Measurements from ENCODE around the gene PIP5K1C. TPM values are rescaled to one million over a fixed set of nuclear protein-coding genes. Genes with fewer than 3 reads are reported as not detected.

The PIP5K1C gene
- total RNA-seq, 4 donors from 2014 or later: 73.2 to 180 (median 99.9) TPM

DNA sequence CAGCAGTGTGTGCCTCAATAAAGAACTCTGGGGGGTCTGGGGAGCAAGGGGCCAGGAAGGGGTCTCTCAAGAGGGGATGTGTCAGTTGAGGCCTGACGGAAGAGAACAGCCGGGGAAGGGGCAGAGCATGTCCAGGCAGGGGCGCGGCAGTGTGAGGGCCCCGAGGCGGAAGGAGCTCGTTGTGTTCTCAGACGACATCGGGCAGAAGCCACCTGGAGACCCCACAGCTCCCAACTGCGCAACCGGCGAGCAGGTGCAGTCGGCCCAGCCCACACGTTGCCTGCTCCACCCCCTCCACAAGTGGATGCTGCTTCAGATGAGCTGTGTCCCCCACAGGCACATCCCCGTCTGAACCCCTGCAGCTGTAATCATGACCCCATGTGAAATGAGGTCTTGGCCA, 78.6 kb downstream of the PIP5K1C start:
- intact Hi-C loops (cut with DNase I): no loop called here
- no peak overlapping the region for H3K4me3 ChIP-seq
- H3K4me1 ChIP-seq: peaks cover 24 to 61% (median 42%) of the 10 kb centered on the region in 4 donors

DNA sequence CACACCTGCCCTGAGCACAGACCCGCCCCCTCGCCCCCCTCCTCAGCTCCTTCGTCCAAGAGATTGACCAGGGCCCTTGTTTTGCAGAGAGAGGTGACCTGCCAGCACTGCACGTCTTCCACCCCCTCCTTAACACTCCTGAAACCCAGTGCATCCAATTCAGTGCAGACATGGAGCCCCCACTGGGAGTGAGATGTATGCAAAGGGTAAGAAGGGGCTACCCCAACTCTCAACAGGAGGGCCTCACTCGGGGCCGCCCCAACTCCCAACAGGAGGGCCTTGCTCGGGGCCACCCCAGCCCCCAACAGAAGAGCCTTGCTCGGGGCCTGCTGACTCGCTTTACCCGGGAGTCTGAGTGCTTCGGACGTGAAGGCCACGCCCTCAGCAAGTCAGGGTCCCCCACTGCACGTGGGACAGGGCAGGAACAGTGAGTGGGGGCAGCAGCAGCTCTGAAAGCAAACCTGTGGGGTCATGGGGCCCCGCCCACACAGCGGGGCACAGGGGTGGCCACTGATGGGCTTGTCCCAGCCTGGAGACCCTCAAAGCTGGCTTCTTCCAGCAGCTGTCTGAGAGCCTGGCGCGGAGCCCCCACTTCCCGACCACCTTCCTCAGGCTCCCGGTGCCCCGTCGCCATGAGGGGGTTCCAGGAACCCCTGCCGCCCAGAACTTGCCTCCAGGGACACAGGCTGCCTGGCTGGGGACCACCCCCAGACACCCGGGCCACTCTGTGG, 79.3 kb downstream of the PIP5K1C start:
- no peak for TF ChIP-seq EP300 (IDR thresholded peaks at IDR 0.05)
- TF ChIP-seq POLR2A (IDR thresholded peaks at IDR 0.05; ENCODE audit: low read depth): no peak
- TF ChIP-seq, protein P1, sequence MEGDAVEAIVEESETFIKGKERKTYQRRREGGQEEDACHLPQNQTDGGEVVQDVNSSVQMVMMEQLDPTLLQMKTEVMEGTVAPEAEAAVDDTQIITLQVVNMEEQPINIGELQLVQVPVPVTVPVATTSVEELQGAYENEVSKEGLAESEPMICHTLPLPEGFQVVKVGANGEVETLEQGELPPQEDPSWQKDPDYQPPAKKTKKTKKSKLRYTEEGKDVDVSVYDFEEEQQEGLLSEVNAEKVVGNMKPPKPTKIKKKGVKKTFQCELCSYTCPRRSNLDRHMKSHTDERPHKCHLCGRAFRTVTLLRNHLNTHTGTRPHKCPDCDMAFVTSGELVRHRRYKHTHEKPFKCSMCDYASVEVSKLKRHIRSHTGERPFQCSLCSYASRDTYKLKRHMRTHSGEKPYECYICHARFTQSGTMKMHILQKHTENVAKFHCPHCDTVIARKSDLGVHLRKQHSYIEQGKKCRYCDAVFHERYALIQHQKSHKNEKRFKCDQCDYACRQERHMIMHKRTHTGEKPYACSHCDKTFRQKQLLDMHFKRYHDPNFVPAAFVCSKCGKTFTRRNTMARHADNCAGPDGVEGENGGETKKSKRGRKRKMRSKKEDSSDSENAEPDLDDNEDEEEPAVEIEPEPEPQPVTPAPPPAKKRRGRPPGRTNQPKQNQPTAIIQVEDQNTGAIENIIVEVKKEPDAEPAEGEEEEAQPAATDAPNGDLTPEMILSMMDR (IDR thresholded peaks at IDR 0.05): no peak
- Histone ChIP-seq H3K36me3 (peaks cover 26 to 72% (median 62%) of the 10 kb centered on the region in 4 donors), H3K27ac (replicated peaks in 1 of 4) (no peak overlapping the region), H3K9me3 (no peaks in the 10 kb centered on the region), H3K4me1 (peaks cover 23 to 58% (median 40%) of the 10 kb centered on the region in 4 donors), H3K4me3 (no peak overlapping the region), H3K27me3 (no peaks in the 10 kb centered on the region)
- 81% methylated on average over 10 of the region's 24 CpGs for WGBS
- intact Hi-C loops (cut with DNase I): no loop called here
- no peak for DNase-seq (ENCODE audit: extremely low spot score)

More for the DNA sequence above, 78.6 kb downstream of the PIP5K1C start:
- TF ChIP-seq EP300 (IDR thresholded peaks at IDR 0.05) (no peak), POLR2A (IDR thresholded peaks at IDR 0.05; ENCODE audit: low read depth) (no peak), POLR2AphosphoS5 (IDR thresholded peaks at IDR 0.05) (no peak)
- TF ChIP-seq, protein P1 (IDR thresholded peaks at IDR 0.05): no peak
- peaks cover 26 to 65% (median 56%) of the 10 kb centered on the region in 4 donors for H3K36me3 ChIP-seq
- no peak overlapping the region for H3K27ac ChIP-seq (replicated peaks in 1 of 4)
- H3K27me3 ChIP-seq: no peaks in the 10 kb centered on the region
- no peak for DNase-seq (ENCODE audit: extremely low spot score)
- no peaks in the 10 kb centered on the region for H3K9me3 ChIP-seq
- WGBS: 92% methylated on average over 15 of the region's 15 CpGs

DNA sequence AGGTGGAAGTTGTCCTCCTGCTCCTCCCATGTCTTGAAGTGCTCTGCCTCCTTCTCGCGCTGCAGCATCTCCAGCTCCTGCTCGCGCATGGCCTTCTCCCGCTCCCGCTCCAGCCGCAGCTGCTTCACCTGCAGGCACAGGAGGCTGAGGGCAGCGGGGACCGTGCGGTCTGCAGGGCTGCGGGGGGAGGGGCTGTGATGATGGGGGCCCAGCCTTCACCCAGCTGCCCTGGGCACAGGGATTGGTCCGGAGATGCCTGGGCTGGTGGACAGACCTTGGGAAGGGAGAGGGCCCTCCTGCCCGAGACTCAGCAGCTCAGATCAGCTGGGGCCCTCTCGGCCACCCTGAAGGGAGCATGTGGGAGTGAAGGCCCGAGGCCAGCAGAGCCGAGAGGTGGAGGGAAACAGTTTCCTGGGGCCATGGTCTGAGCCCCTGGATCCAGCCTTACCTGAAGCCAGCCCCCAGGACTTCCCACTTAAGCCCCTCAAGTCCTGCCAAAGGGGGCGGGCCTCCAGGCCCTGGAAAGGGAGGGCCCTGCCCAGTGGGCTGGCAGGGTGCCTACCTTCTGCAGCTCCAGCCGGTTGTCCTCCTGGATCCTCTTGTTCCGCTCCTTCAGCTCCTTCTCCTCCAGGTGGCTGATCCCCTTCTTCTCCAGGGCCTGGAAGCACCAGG, 80.0 kb downstream of the PIP5K1C start:
- 91% methylated on average over 12 of the region's 19 CpGs for WGBS
- no peak overlapping the region for H3K27ac ChIP-seq (replicated peaks in 1 of 4)
- intact Hi-C loops (cut with DNase I): no loop called here

DNA sequence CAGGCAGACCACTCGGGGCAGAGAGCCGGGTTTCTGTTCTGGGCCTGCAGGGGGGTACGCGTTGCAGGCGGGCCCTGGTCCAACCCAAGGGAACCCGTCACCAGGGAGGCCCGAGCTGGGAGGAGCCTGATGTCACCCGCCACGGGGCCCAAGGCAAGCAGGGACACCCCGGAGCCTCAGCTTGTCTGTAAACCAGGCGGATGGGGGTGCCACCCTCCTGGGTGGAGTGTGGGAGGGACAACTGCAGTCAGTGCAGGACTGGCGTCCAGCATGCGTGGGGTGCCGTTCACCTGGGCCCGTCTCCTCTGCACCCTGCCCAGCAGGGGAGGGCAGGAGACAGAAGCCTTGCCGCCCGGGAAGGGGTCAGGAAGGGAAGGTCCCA, 80.6 kb downstream of the PIP5K1C start:
- H3K9me3 ChIP-seq: no peaks in the 10 kb centered on the region
- no peak overlapping the region for H3K27ac ChIP-seq (replicated peaks in 1 of 4)
- peaks cover 9 to 51% (median 28%) of the 10 kb centered on the region in 4 donors for H3K4me1 ChIP-seq
- peaks cover 26 to 79% (median 72%) of the 10 kb centered on the region in 4 donors for H3K36me3 ChIP-seq
- 84% methylated on average over 16 of the region's 17 CpGs for WGBS
- intact Hi-C loops (cut with DNase I): loop anchor here (5.0 kb wide), 2 partner anchors 42 to 62 kb away; partner anchors contain the start of gene MFSD12
- H3K4me3 ChIP-seq: no peak overlapping the region
- no peak for DNase-seq (ENCODE audit: extremely low spot score)
- H3K27me3 ChIP-seq: no peaks in the 10 kb centered on the region
- TF ChIP-seq POLR2AphosphoS5 (IDR thresholded peaks at IDR 0.05): no peak
- TF ChIP-seq, protein P1 (IDR thresholded peaks at IDR 0.05): no peak
- no peak for TF ChIP-seq POLR2A (IDR thresholded peaks at IDR 0.05; ENCODE audit: low read depth)
- no peak for TF ChIP-seq EP300 (IDR thresholded peaks at IDR 0.05)

More for the DNA sequence above, 80.0 kb downstream of the PIP5K1C start:
- Histone ChIP-seq H3K27me3 (no peaks in the 10 kb centered on the region), H3K4me3 (no peak overlapping the region), H3K4me1 (peaks cover 16 to 51% (median 33%) of the 10 kb centered on the region in 4 donors), H3K9me3 (no peaks in the 10 kb centered on the region), H3K36me3 (peaks cover 26 to 79% (median 69%) of the 10 kb centered on the region in 4 donors)
- DNase-seq (ENCODE audit: extremely low spot score): no peak
- TF ChIP-seq POLR2AphosphoS5 (IDR thresholded peaks at IDR 0.05) (no peak), EP300 (IDR thresholded peaks at IDR 0.05) (no peak), POLR2A (IDR thresholded peaks at IDR 0.05; ENCODE audit: low read depth) (no peak)
- TF ChIP-seq, protein P1 (IDR thresholded peaks at IDR 0.05): no peak
